GM18498 (cell line): ENCODE results near the gene DHX32.
"Not testable (repeated sequence)": the region's sequence is repeated elsewhere in the genome, so short reads cannot be mapped to it uniquely, and the experiment has no call there.

Experiments used
- ATAC-seq: cut with Tn5 transposase; IDR thresholded peaks from one replicate; pipeline ENCODE4 v1.9.1; 2021; ENCODE audit warnings: mild to moderate bottlenecking, moderate library complexity; ENCODE audit not compliant: unreplicated experiment

DHX32 gene, protein sequence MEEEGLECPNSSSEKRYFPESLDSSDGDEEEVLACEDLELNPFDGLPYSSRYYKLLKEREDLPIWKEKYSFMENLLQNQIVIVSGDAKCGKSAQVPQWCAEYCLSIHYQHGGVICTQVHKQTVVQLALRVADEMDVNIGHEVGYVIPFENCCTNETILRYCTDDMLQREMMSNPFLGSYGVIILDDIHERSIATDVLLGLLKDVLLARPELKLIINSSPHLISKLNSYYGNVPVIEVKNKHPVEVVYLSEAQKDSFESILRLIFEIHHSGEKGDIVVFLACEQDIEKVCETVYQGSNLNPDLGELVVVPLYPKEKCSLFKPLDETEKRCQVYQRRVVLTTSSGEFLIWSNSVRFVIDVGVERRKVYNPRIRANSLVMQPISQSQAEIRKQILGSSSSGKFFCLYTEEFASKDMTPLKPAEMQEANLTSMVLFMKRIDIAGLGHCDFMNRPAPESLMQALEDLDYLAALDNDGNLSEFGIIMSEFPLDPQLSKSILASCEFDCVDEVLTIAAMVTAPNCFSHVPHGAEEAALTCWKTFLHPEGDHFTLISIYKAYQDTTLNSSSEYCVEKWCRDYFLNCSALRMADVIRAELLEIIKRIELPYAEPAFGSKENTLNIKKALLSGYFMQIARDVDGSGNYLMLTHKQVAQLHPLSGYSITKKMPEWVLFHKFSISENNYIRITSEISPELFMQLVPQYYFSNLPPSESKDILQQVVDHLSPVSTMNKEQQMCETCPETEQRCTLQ

DNA sequence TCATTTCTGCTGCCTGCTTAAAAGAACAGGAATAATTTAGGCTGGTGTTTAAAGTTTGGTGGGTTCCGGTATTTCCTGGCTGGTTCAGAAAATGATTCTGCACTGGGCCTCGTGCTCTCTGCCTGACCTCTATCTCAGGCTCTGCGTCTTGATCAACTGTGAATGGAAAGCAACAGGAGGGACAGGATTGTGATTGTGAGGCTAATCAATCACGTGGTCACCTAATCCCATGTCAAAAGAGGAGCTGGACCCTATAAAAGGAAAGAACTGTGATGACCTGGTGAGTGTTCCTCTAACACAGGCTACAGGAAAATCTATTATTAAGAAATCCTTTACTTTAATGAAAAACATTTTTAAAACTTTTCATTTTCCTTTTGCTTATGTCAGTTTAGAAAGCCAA is at the start of gene DHX32:
DHX32 (minus strand) TSS at position 101 of the 400 bp plus-strand sequence. CDS start 468 bp downstream, outside the sequence.
- no peak for ATAC-seq

- ATAC-seq, result no peak
These were observed 48.5 kb upstream of the DHX32 start for GRCh38 chr10:125929618-125930017.

- no peak for ATAC-seq
These were observed 48.0 kb upstream of the DHX32 start for GRCh38 chr10:125928928-125929585.

DNA sequence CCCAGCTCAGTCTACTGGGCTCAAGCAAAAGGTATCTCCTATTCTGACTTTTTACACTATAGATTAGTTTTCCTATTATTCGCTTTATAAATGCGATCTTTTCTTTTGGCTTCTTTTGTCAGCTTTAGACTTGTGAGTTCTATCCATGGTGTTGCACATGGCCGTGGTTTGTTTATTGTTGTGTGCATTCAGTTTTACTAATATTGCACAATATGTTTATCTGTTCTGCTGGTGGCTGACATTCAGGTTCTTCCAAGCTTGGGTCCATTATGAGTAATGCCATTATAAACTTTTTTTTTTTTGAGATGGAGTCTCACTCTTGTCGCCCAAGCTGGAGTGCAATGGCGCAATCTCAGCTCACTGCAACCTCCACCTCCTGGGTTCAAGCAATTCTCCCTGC is 46.2 kb upstream of the DHX32 start:
- not testable (repeated sequence) for ATAC-seq

DNA sequence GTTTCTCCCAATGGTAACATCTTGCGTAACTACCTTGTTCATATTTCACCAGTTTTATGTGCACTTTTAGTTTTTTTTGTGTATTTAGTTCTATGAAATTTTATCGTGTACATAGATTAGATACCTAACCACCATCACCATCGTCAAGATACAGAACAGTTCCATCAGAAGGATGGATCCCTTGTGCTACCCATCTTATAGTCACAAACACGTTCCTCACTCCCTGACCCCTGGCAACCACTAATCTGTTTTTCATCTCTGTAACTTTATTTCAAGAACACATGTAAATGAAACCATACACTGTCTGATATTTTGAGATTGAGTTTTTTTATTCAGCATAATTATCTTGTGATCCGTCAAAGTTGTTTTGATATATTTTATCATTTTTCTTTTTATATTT is 45.2 kb upstream of the DHX32 start:
- no peak for ATAC-seq

DNA sequence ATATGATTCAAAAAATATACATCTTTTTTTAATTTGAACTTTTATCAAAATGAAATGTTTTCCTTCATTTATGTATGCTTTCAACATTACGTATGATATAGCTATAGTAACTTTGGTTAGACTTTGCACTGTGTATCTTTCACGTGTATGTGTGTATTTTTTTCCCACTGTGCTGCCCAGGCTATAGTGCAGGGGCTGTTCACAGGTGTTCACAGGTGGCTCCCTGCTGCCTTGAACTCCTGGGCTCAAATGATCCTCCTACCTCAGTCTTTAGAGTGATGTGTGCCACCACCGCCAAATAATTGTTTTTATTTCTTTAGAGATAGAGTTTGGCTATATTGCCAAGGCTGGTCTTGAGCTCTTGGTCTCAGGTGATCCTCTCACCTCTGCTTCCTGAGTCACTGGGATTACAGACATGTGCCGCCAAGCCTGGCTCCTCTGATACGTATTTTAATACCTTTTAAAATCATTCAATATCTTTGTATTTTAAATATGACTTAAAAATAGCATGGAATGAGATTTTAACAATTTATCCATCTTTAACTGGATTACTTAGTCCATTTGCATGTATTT is 44.3 kb upstream of the DHX32 start:
- no peak for ATAC-seq

DNA sequence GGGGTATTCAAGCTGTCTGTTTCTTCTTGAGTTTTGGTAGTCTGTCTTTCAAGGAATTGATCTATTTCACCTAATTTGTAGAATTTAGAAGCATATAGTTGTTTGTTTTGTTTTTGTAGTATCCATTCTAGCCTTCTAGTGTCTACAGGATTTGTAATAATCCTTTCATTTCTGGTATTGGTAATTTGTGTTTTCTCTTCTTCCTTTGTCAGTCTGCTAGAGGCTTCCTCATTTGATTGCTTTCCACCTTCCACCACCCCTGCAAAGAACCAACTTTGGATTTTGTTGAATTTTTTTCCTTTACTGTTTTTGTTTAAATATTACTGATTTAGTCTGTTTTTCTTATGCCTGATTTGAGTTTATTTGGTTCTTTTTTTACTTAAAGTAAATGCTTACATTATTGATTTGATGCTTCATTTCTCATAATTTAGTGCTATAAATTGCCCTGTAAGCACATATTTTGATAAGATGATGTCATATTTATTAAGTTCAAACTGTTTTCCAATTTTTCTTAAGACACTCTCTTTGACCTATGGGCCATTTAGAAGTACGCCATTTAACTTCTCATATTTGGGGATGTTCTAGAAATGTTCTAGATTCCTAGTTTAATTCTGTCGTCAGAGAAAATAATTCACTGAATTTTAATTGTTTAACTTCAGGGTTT is 40.7 kb upstream of the DHX32 start:
- ATAC-seq, result not testable (repeated sequence)

GRCh38 chr10:125917704-125918361 is 36.7 kb upstream of the DHX32 start:
- ATAC-seq, result not testable (repeated sequence)

DNA sequence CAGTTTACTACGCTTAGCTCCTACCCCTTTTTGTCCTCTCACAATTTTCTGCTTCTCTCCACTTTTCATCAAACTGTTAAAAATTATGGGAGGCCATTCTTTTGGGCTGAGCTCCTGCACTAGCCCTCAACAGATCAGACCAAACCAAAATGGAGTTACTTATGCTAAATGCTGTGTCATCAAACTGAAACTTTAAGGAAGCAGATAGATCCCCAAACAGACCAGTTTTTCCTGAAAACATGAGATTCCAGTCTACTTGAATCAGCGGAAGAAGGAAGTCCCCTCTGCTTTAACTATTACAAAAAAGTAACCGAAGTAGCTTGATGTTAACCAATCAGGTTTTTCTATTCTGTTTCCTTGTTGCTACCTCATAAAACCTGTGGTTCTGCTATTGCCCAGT is 35.9 kb upstream of the DHX32 start:
- no peak for ATAC-seq

GRCh38 chr10:125913277-125913676 is 32.2 kb upstream of the DHX32 start:
- ATAC-seq, result not testable (repeated sequence)

GRCh38 chr10:125911990-125912389 is 30.9 kb upstream of the DHX32 start:
- no peak for ATAC-seq

- no peak for ATAC-seq
These were observed 30.1 kb upstream of the DHX32 start for GRCh38 chr10:125911145-125911544.

- ATAC-seq, result not testable (repeated sequence)
These were observed 28.4 kb upstream of the DHX32 start for GRCh38 chr10:125909491-125909890.

- not testable (repeated sequence) for ATAC-seq
These were observed 27.7 kb upstream of the DHX32 start for GRCh38 chr10:125908813-125909212.

GRCh38 chr10:125907598-125907997 is 26.5 kb upstream of the DHX32 start:
- not testable (repeated sequence) for ATAC-seq

- not testable (repeated sequence) for ATAC-seq
These were observed 24.2 kb upstream of the DHX32 start for GRCh38 chr10:125905069-125905994.

GRCh38 chr10:125903135-125903640 is 22.1 kb upstream of the DHX32 start:
- not testable (repeated sequence) for ATAC-seq

DNA sequence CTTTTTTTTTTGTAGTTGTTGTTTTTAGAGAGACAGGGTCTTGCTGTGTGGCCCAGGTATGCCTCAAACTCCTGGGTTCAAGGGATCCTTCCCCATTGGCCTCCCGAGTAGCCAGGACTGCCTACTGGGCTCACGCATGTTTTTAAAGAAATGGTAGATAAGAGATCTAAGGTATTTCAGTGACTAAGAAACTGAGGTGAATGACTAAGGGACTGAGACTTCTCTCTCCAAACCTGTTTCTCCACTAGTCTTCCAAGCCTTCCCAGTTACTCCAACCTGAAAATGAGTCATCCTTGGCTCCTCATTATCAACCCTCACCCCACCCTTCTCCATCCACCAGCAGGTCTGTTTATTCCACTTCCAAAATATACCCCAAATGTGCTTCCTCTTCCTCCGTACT is 19.9 kb upstream of the DHX32 start:
- not testable (repeated sequence) for ATAC-seq

DNA sequence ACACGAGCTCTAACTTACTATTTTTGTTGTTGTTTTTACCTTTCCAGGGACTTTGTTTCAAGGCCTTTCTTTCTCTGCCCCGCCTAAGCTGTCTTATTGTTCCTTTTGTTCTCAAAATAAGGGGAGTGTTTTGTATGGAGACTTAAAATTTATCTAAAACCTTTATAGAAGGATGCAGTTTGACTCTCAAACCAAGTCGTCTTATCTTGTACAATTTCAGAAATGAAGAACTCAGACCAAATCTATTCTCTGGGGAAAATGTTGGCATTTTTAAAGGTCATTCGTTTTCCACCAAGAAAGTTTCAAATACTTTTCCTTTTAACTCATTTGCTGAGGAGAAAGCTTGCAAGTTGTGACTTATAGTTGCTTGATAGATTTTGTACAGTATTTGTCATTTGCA is 16.2 kb upstream of the DHX32 start:
- ATAC-seq, result not testable (repeated sequence)
